Measurements from ENCODE around the gene LST1. TPM values are rescaled to one million over a fixed set of nuclear protein-coding genes. Genes with fewer than 3 reads are reported as not detected.

Gene LST1
- polyA plus RNA-seq, 1 donor, result 8.3 TPM

DNA sequence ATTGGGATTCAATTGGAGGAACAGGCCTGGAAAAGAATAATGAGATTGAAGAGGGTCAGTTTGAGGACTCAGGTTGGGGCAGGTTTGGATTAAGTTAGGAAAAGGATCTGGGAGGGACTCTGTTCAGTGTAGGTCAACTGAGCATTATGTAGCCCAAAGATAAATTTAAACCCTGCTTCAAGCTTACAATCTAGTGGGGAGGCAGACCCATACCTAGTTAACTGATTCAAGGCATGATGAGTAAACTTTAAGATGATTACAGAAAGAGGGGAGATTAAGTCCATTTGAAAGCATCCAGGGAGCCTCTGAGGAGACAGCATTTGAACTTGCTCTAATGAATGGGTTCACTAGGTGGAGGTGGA is 25.4 kb upstream of the LST1 start:
- DNase-seq, result no peak

DNA sequence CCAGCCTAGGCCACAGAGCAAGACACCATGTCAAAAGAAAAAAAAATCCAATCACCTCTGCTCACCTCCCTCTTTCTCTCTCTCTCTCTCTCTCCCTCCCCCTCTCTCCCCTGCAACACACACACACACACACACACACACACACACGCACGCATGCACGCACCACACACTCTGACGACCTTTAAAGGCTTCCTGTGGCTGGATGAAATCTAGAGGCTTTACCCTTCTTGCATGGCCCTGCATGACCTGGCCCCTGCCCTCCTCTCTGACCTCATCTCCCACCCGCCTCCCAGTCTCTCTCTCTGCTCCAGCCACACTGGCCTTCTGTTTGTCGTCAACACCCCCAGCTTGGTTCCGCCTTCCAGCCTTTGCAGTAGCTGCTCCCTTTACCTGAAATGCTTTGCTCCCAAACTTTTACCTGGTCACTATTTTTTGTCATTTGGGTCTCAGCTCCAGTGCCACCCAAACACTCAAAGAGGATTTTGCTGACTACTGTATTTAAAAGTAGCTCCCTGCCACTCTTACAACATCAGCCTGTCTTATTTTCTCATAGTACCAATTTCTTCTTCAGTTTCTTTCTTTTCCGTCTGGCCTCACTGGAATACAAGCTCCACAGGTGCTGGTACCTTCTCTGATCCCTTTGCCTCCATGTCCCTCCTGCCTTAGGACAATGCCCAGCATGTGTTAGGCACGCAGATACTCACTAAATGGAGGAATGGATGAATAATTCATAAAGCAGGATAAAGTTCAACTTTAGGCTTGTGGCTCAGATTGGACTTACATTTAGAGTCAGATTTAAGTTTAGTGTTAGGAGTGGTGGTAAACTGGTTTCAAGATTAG is 18.3 kb upstream of the LST1 start:
- DNase-seq, result no peak

DNA sequence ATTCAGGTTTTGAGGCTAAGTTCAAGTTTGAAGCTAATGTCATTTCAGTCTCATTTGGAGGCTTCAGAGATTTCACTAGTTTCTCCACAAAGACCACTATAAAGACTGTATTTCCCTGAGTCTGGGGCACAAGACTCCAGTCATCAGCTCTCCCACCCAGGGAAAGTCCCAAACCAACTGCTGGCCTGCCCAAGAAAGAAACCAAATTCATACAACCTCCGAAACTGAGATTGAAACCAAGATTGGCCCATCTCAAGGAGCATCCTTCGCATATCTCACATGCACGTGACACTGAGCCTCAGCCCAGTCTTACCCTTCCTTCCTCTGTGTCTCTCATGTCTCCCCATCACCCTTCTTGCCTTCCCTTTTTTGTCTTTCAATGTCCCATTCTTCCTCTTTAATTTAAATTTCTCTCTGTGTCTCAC is 17.5 kb upstream of the LST1 start:
- DNase-seq, result no peak

DNA sequence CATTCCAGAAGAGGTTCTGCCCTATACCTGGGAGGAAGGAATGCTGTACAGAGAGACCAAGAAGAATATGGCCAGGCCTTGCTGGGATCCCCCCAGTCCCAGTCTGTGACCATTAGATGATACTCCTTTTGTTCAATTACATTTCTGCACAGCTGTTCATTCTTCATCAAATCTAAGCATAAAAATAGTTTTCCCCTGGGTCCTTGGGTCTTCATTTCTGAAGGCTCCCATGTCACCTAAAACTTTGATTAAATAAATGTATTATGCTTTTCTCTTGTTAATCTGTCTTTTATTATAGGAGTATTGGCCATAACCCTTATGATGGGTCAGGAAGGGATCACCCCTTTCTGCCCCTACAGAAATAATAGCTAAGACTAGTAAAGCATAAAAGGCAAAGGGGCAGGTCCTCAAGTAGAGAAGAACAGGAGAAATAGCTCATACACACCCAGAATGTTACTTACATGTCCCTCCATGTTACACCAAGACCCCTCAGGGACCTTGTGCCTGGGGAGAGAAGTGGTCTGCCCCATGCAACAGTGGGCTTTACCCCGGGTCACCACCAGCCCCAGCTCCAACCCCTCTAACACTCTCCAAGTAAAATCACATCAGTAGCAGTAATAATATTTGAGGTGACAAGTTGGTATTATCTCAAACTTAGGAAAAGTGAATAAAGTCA is 16.1 kb upstream of the LST1 start:
- no peak for DNase-seq

DNA sequence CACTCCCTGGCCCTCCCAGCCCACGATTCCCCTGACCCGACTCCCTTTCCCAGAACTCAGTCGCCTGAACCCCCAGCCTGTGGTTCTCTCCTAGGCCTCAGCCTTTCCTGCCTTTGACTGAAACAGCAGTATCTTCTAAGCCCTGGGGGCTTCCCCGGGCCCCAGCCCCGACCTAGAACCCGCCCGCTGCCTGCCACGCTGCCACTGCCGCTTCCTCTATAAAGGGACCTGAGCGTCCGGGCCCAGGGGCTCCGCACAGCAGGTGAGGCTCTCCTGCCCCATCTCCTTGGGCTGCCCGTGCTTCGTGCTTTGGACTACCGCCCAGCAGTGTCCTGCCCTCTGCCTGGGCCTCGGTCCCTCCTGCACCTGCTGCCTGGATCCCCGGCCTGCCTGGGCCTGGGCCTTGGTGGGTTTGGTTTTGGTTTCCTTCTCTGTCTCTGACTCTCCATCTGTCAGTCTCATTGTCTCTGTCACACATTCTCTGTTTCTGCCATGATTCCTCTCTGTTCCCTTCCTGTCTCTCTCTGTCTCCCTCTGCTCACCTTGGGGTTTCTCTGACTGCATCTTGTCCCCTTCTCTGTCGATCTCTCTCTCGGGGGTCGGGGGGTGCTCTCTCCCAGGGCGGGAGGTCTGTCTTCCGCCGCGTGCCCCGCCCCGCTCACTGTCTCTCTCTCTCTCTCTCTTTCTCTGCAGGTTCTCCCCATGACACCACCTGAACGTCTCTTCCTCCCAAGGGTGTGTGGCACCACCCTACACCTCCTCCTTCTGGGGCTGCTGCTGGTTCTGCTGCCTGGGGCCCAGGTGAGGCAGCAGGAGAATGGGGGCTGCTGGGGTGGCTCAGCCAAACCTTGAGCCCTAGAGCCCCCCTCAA is 13.8 kb upstream of the LST1 start, which contains the start of gene LTA:
Gene LTA, plus strand, starts transcription at position 249 of the 871 bp plus-strand sequence. Its CDS starts 454 bp downstream, at position 703.
- no peak for DNase-seq

DNA sequence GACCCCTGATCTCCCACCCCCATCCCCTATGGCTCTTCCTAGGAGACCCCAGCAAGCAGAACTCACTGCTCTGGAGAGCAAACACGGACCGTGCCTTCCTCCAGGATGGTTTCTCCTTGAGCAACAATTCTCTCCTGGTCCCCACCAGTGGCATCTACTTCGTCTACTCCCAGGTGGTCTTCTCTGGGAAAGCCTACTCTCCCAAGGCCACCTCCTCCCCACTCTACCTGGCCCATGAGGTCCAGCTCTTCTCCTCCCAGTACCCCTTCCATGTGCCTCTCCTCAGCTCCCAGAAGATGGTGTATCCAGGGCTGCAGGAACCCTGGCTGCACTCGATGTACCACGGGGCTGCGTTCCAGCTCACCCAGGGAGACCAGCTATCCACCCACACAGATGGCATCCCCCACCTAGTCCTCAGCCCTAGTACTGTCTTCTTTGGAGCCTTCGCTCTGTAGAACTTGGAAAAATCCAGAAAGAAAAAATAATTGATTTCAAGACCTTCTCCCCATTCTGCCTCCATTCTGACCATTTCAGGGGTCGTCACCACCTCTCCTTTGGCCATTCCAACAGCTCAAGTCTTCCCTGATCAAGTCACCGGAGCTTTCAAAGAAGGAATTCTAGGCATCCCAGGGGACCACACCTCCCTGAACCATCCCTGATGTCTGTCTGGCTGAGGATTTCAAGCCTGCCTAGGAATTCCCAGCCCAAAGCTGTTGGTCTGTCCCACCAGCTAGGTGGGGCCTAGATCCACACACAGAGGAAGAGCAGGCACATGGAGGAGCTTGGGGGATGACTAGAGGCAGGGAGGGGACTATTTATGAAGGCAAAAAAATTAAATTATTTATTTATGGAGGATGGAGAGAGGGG is 12.6 kb upstream of the LST1 start:
- DNase-seq, result no peak

DNA sequence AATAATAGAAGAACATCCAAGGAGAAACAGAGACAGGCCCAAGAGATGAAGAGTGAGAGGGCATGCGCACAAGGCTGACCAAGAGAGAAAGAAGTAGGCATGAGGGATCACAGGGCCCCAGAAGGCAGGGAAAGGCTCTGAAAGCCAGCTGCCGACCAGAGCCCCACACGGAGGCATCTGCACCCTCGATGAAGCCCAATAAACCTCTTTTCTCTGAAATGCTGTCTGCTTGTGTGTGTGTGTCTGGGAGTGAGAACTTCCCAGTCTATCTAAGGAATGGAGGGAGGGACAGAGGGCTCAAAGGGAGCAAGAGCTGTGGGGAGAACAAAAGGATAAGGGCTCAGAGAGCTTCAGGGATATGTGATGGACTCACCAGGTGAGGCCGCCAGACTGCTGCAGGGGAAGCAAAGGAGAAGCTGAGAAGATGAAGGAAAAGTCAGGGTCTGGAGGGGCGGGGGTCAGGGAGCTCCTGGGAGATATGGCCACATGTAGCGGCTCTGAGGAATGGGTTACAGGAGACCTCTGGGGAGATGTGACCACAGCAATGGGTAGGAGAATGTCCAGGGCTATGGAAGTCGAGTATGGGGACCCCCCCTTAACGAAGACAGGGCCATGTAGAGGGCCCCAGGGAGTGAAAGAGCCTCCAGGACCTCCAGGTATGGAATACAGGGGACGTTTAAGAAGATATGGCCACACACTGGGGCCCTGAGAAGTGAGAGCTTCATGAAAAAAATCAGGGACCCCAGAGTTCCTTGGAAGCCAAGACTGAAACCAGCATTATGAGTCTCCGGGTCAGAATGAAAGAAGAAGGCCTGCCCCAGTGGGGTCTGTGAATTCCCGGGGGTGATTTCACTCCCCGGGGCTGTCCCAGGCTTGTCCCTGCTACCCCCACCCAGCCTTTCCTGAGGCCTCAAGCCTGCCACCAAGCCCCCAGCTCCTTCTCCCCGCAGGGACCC is 11.7 kb upstream of the LST1 start:
- DNase-seq, result no peak

DNA sequence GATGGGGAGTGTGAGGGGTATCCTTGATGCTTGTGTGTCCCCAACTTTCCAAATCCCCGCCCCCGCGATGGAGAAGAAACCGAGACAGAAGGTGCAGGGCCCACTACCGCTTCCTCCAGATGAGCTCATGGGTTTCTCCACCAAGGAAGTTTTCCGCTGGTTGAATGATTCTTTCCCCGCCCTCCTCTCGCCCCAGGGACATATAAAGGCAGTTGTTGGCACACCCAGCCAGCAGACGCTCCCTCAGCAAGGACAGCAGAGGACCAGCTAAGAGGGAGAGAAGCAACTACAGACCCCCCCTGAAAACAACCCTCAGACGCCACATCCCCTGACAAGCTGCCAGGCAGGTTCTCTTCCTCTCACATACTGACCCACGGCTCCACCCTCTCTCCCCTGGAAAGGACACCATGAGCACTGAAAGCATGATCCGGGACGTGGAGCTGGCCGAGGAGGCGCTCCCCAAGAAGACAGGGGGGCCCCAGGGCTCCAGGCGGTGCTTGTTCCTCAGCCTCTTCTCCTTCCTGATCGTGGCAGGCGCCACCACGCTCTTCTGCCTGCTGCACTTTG is 10.7 kb upstream of the LST1 start, which contains the start of gene TNF:
Gene TNF, plus strand, starts transcription at position 231 of the 567 bp plus-strand sequence. Its CDS starts 177 bp downstream, at position 408.
- peak; percentile 38 for DNase-seq

DNA sequence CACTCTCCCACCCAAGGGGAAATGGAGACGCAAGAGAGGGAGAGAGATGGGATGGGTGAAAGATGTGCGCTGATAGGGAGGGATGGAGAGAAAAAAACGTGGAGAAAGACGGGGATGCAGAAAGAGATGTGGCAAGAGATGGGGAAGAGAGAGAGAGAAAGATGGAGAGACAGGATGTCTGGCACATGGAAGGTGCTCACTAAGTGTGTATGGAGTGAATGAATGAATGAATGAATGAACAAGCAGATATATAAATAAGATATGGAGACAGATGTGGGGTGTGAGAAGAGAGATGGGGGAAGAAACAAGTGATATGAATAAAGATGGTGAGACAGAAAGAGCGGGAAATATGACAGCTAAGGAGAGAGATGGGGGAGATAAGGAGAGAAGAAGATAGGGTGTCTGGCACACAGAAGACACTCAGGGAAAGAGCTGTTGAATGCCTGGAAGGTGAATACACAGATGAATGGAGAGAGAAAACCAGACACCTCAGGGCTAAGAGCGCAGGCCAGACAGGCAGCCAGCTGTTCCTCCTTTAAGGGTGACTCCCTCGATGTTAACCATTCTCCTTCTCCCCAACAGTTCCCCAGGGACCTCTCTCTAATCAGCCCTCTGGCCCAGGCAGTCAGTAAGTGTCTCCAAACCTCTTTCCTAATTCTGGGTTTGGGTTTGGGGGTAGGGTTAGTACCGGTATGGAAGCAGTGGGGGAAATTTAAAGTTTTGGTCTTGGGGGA is 10.0 kb upstream of the LST1 start:
- DNase-seq, result no peak

DNA sequence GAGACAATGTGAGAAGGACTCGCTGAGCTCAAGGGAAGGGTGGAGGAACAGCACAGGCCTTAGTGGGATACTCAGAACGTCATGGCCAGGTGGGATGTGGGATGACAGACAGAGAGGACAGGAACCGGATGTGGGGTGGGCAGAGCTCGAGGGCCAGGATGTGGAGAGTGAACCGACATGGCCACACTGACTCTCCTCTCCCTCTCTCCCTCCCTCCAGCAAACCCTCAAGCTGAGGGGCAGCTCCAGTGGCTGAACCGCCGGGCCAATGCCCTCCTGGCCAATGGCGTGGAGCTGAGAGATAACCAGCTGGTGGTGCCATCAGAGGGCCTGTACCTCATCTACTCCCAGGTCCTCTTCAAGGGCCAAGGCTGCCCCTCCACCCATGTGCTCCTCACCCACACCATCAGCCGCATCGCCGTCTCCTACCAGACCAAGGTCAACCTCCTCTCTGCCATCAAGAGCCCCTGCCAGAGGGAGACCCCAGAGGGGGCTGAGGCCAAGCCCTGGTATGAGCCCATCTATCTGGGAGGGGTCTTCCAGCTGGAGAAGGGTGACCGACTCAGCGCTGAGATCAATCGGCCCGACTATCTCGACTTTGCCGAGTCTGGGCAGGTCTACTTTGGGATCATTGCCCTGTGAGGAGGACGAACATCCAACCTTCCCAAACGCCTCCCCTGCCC is 9.0 kb upstream of the LST1 start:
- no peak for DNase-seq

DNA sequence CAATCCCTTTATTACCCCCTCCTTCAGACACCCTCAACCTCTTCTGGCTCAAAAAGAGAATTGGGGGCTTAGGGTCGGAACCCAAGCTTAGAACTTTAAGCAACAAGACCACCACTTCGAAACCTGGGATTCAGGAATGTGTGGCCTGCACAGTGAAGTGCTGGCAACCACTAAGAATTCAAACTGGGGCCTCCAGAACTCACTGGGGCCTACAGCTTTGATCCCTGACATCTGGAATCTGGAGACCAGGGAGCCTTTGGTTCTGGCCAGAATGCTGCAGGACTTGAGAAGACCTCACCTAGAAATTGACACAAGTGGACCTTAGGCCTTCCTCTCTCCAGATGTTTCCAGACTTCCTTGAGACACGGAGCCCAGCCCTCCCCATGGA is 8.5 kb upstream of the LST1 start:
- no peak for DNase-seq

DNA sequence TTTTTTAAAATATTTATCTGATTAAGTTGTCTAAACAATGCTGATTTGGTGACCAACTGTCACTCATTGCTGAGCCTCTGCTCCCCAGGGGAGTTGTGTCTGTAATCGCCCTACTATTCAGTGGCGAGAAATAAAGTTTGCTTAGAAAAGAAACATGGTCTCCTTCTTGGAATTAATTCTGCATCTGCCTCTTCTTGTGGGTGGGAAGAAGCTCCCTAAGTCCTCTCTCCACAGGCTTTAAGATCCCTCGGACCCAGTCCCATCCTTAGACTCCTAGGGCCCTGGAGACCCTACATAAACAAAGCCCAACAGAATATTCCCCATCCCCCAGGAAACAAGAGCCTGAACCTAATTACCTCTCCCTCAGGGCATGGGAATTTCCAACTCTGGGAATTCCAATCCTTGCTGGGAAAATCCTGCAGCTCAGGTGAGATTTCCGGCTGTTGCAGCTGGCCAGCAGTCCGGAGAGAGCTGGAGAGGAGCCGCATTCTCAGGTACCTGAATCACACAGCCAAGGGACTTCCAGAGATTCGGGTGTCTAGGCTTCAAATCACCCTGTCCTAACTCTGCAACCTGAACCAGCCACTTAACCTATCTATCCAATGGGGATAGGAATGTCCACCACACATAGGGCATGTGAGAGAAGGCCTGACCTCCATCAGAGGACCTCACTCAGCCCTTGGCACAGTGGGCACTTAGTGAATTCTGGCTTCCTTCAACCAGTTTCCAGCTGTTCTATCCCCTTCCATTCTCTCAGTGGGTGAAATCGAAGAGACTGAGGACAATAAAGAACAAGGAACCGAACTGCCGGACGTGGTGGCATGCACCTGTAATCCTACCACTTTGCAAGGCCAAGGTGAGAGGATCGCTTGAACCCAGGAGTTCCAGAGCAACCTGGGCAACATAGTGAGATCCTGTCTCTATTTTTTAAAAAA is 7.6 kb upstream of the LST1 start:
- no peak for DNase-seq

DNA sequence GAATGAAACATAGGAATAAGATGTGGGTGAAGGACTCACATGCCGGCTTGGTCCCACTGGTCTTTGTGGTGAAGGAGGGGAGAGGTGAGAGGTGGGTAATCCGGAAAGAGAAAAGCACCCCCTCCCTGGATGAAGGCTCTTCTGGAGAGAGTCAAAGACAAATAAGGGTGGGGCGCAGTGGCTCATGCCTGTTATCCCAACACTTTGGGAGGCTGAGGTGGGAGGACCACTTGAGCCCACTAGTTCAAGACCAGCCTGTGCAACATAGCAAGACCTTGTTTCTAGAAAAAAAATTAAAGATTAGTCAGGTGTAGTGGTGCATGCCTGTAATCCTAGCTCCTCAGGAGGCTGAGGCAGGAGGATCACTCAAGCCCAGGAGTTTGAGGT is 7.0 kb upstream of the LST1 start:
- no peak for DNase-seq

DNA sequence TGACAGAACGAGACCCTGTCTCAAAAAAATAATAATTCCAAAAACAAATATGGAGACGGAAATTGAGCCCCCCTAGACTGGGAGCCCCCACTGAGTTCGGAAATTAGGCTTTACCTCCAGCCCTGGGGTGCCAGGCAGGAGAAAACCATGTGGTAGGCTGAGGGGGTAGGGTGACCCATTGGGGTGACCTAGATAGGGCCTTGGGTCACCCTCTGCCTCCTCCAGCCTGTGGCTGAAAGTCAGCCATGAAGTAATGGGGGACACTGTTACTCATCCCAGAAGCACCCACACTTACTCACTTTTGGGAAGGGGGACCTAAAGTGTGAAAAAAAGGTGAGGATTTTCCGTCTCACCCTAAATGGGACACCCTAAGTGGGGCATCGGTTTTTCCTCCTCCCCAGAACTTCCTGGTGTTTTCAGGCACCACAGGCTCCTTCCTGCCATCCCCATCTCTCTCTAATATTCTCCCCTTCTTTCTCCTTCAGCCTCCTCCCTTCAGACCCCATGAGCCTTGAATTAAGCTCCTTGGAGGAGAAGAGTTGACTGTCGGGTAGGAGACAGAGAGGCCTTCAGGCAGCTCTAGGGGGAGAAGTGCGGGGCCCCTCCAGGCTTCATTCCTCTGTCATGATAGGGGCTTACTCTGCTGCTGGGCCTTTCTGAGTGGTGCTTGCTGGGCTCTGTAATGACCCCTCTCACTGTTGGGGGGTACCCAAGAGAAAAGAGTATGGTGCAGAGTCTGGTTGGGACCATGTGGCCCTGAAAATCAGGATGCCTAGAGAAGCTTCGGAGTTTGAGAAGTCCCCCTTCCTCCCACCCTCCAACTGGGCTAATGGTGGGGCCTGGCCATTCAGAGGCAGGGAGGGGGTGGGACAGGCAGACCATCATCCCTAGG is 6.3 kb upstream of the LST1 start:
- DNase-seq, result no peak

DNA sequence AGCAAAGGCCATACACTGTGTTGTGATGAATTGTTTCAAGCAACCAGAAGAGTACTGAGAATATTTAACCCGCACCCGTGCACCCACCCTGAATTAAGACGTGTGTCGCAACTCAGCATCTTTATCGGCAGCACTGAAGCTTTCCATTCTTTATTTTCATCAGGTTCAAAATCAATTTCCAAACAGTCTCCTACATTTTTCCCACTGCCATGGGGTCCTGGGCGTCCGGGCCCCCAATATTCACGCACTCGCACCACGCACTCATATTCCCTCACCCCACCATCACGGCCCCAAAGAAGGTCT is 5.7 kb upstream of the LST1 start:
- no peak for DNase-seq

DNA sequence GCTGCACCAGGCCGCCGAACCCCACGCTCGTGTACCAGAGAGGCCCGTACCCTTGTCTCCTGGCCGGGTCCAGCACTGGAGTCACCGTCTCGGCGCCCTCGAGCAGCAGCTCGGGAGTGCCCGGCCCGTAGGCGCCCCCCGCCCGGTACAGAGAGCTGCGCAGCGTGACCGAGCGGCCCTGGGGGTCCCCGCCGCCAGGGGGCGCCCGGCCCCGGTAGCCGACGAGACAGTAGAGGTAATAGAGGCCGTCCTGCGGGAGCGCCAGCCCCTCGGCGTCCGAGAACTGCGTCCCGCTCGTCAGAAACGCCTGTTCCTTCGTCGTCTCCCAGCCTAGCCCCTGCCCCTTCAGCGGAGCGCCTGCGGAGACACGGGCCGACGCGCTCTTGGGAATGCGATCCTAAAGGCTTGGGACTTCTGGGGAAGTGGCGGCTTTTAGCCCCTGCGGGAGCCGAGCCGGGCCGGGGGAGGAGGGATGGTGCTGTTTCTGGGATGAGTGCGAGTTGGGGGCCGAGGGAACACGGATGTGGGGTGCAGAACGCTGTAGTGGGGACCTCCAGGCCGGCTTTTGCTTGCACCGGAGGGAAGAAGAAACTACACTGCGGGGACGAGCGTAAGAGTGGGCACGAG is 5.2 kb upstream of the LST1 start:
- DNase-seq, result peak; percentile 89
